Vagina (tissue), 2 donors: ENCODE measurements around the gene CR2. TPM values are rescaled to one million over a fixed set of nuclear protein-coding genes. Genes with fewer than 3 reads are reported as not detected.
"Not testable (repeated sequence)": the region's sequence is repeated elsewhere in the genome, so short reads cannot be mapped to it uniquely, and the experiment has no call there.

Source experiments
- DNase-seq, 2 donors: peaks; one replicate each; pipeline ENCODE4 v3.0.0-alpha.2; 2017; ENCODE audit errors: extremely low spot score in 2 of 2
- H3K27ac ChIP-seq: fragments of 200-600 bp; sonication (generic); one replicate; pipeline ENCODE4 v1.5.1; 2019
- H3K27me3 ChIP-seq: fragments of 200-600 bp; sonication (generic); one replicate; pipeline ENCODE4 v1.5.1; 2019
- H3K36me3 ChIP-seq, 2 donors: fragments of 200-600 bp; sonication (generic); one replicate each; pipeline ENCODE4 v1.5.1; 2017 to 2019
- H3K4me1 ChIP-seq: fragments of 200-600 bp; sonication (generic); one replicate; pipeline ENCODE4 v1.5.1; 2019
- H3K4me3 ChIP-seq, 2 donors: fragments of 200-600 bp; sonication (generic); 1 replicate in 1 of 2; 2 replicates in 1 of 2; pipeline ENCODE4 v1.5.1; 2016 to 2019
- H3K9me3 ChIP-seq: fragments of 200-600 bp; sonication (generic); one replicate; pipeline ENCODE4 v1.5.1; 2019
- intact Hi-C: fragments of 100-400 bp; cut with DNase I; formaldehyde crosslinking; loops from one replicate; pipeline ENCODE4 v1.15.1; 2023
- total RNA-seq: library from RNA; depleted of rRNA; stranded (reverse); fragments of >200 nt; gene quantifications from one replicate; pipeline ENCODE4 v1.2.3, GENCODE V29; 2016

CR2 gene
- total RNA-seq, 1 donor from 2014 or later: not detected

- H3K4me3 ChIP-seq, DNase-seq, H3K4me1 ChIP-seq, H3K27me3 ChIP-seq, H3K27ac ChIP-seq, intact Hi-C loops, H3K36me3 ChIP-seq, H3K9me3 ChIP-seq: not testable (repeated sequence)
Measured at GRCh38 chr1:207520400-207521345, 66.5 kb downstream of the CR2 start.

GRCh38 chr1:207525239-207525638, 71.1 kb downstream of the CR2 start:
- H3K4me3 ChIP-seq, H3K36me3 ChIP-seq, H3K27ac ChIP-seq, intact Hi-C loops, H3K9me3 ChIP-seq, H3K27me3 ChIP-seq, H3K4me1 ChIP-seq, DNase-seq: not testable (repeated sequence)

- H3K27ac ChIP-seq, H3K9me3 ChIP-seq, H3K4me1 ChIP-seq, H3K36me3 ChIP-seq, H3K27me3 ChIP-seq, DNase-seq, H3K4me3 ChIP-seq, intact Hi-C loops: not testable (repeated sequence)
Measured at GRCh38 chr1:207528401-207528800, 74.3 kb downstream of the CR2 start.

GRCh38 chr1:207536263-207536662, 82.1 kb downstream of the CR2 start:
- H3K4me3 ChIP-seq, H3K9me3 ChIP-seq, DNase-seq, H3K4me1 ChIP-seq, H3K36me3 ChIP-seq, intact Hi-C loops, H3K27me3 ChIP-seq, H3K27ac ChIP-seq: not testable (repeated sequence)

Other genes with a start within 250 kb of the CR2 start
- 106 TPM for gene CD55, start 132.7 kb upstream of the CR2 start, total RNA-seq
- 2.5 TPM for gene CR1, start 41.8 kb downstream of the CR2 start, total RNA-seq
- not detected for gene CR1L, start 190.8 kb downstream of the CR2 start, total RNA-seq